CD8-positive, alpha-beta memory T cell (primary cell): ENCODE measurements around the gene ANTKMT. TPM values are rescaled to one million over a fixed set of nuclear protein-coding genes. Genes with fewer than 3 reads are reported as not detected.

Experiments used
- CTCF ChIA-PET: fragments of 350-600 bp; sonication (Branson Sonifier 250); formaldehyde crosslinking; loops from one replicate; lab custom pipeline; 2021; ENCODE audit warnings: antibody characterized with exemption; lab: Charles Lee
- POLR2A ChIA-PET: fragments of 350-600 bp; sonication (Branson Sonifier 250); formaldehyde crosslinking; loops from one replicate; lab custom pipeline; 2021; ENCODE audit warnings: antibody characterized with exemption; lab: Charles Lee
- DNase-seq, 5 donors: peaks; one replicate each; pipeline versions ENCODE4 v3.0.0 to v3.0.0-alpha.2; 2020 to 2022; ENCODE audit warnings: mixed read lengths in 1 of 5
- H3K27ac ChIP-seq: one replicate; pipeline ENCODE4 v1.7.0; 2013; ENCODE audit warnings: low read depth, mild to moderate bottlenecking, low read length, moderate library complexity
- H3K27me3 ChIP-seq: 2 replicates; pipeline ENCODE4 v1.7.0; 2013; ENCODE audit warnings: low read length, mild to moderate bottlenecking; ENCODE audit not compliant: insufficient read depth, poor library complexity, severe bottlenecking
- H3K36me3 ChIP-seq: 2 replicates; pipeline ENCODE4 v1.7.0; 2013; ENCODE audit warnings: mild to moderate bottlenecking, low read length, moderate library complexity; ENCODE audit not compliant: insufficient read depth
- H3K4me1 ChIP-seq: 2 replicates; pipeline ENCODE4 v1.7.0; 2013; ENCODE audit warnings: mild to moderate bottlenecking, low read length, moderate library complexity; ENCODE audit not compliant: insufficient read depth
- H3K4me3 ChIP-seq: 2 replicates; pipeline ENCODE4 v1.7.0; 2013; ENCODE audit warnings: mild to moderate bottlenecking, low read length
- H3K9me3 ChIP-seq: 2 replicates; pipeline ENCODE4 v1.7.0; 2013; ENCODE audit warnings: mild to moderate bottlenecking, low read length
- H3K27ac Mint-ChIP-seq, 8 donors: one replicate each; pipeline ENCODE4 v1.8.0; 2020 to 2021; ENCODE audit warnings: mixed read lengths in 8 of 8, mild to moderate bottlenecking in 6 of 8, inconsistent platforms in 3 of 8, moderate library complexity in 3 of 8
- H3K27me3 Mint-ChIP-seq, 2 donors: one replicate each; pipeline ENCODE4 v1.8.0; 2020 to 2021; ENCODE audit warnings: mixed read lengths in 2 of 2, mild to moderate bottlenecking in 1 of 2, moderate library complexity in 1 of 2
- H3K36me3 Mint-ChIP-seq, 3 donors: one replicate each; pipeline ENCODE4 v1.8.0; 2020 to 2021; ENCODE audit warnings: mixed read lengths in 3 of 3, inconsistent platforms in 1 of 3, mild to moderate bottlenecking in 1 of 3
- H3K4me1 Mint-ChIP-seq, 3 donors: one replicate each; pipeline ENCODE4 v1.8.0; 2020 to 2021; ENCODE audit warnings: mixed read lengths in 3 of 3, inconsistent platforms in 1 of 3, mild to moderate bottlenecking in 1 of 3
- H3K4me3 Mint-ChIP-seq, 7 donors: one replicate each; pipeline ENCODE4 v1.8.0; 2020 to 2021; ENCODE audit warnings: mixed read lengths in 7 of 7, mild to moderate bottlenecking in 6 of 7, moderate library complexity in 4 of 7, inconsistent platforms in 2 of 7
- H3K9me3 Mint-ChIP-seq, 5 donors: one replicate each; pipeline ENCODE4 v1.8.0; 2020 to 2022; ENCODE audit warnings: mixed read lengths in 5 of 5, mild to moderate bottlenecking in 3 of 5, moderate library complexity in 2 of 5, inconsistent platforms in 1 of 5
- polyA plus RNA-seq: library from polyadenylated mRNA; unstranded; fragments of 300-500 nt; fragmentation: Illumina TruSeq; gene quantifications from one replicate; pipeline ENCODE4 v1.2.3, GENCODE V29; 2021
- total RNA-seq, 2 experiments: library from RNA; stranded (reverse); gene quantifications; one replicate each; pipeline ENCODE4 v1.2.3, GENCODE V29; 2021

ANTKMT gene
- total and polyA plus RNA-seq, 3 experiments from 2014 or later: 64.2 to 127 (median 72.0) TPM

DNA sequence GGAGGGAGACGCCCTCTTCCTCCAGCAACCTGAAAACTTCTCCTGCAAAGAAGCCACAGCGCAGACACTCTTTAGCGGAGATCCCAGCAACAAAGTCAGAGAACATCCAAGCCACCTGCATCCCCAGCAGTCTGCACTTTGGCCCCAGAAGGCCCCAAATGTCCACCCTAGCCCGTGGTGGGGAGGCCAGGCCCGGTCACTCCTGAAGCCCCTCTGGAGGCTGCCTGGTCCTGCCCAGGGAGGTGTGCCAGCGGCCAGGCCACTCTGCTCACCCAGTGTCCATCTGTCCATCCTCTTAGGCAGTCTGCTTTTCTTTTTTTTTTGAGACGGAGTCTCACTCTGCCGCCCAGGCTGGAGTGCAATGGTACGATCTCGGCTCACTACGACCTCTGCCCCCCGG, 11.4 kb downstream of the ANTKMT start:
- POLR2A ChIA-PET: interaction anchor here (1.0 kb wide), 1 partner anchor 16 kb away, joined by 4 read pairs; no protein-coding TSS in a partner anchor
- H3K36me3 ChIP-seq: peaks cover 18% of the 10 kb centered on the region
- H3K27ac ChIP-seq: no peak overlapping the region
- DNase-seq: no peak
- H3K4me3 Mint-ChIP-seq: peak overlapping the region in 1 of 7 donors; percentile 27
- peak overlapping the region in 3 of 8 donors; percentile 23 to 90 (median 58) for H3K27ac Mint-ChIP-seq
- H3K4me1 ChIP-seq: no peaks in the 10 kb centered on the region
- H3K4me3 ChIP-seq: no peak overlapping the region
- no peaks in the 10 kb centered on the region for H3K9me3 Mint-ChIP-seq
- H3K27me3 Mint-ChIP-seq: no peaks in the 10 kb centered on the region
- CTCF ChIA-PET: interaction anchor here (1.7 to 18.9 kb wide), 2 partner anchors 8 to 15 kb away, joined by 7 to 332 read pairs; partner anchors contain the start of genes ANTKMT, CCDC78, CIAO3 and HAGHL
- H3K9me3 ChIP-seq: no peaks in the 10 kb centered on the region
- H3K27me3 ChIP-seq: no peaks in the 10 kb centered on the region
- peaks cover 0 to 35% (median 2%) of the 10 kb centered on the region in 3 donors for H3K36me3 Mint-ChIP-seq
- H3K4me1 Mint-ChIP-seq: no peaks in the 10 kb centered on the region

DNA sequence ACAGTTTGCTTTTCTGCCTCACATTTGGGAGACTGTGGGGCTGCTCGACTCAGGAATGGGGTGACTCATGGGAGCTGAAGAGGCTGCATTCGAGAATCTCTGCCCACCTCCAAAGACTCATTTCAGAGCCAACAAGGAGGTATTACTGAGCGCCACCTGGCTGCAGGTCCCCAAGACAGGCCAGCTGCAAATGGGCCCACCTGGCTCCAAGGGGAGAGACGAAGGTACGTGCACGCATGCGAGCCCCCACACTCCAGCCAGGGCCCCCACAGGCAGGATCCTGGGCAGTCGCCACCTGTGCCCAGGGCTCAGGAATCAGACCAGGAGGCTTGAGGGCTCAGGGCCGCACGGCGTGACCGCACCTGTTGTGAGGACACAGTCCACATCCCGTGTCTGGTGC, 12.0 kb downstream of the ANTKMT start:
- CTCF ChIA-PET: interaction anchor here (1.7 to 18.9 kb wide), 2 partner anchors 8 to 16 kb away, joined by 7 to 332 read pairs; partner anchors contain the start of genes ANTKMT, CCDC78, CIAO3 and HAGHL
- H3K4me1 Mint-ChIP-seq: no peaks in the 10 kb centered on the region
- Histone ChIP-seq H3K36me3 (peaks cover 19% of the 10 kb centered on the region), H3K27ac (no peak overlapping the region), H3K4me3 (no peak overlapping the region), H3K4me1 (no peaks in the 10 kb centered on the region), H3K27me3 (no peaks in the 10 kb centered on the region), H3K9me3 (no peaks in the 10 kb centered on the region)
- no peaks in the 10 kb centered on the region for H3K27me3 Mint-ChIP-seq
- DNase-seq: no peak
- H3K36me3 Mint-ChIP-seq: peaks cover 0 to 39% (median 2%) of the 10 kb centered on the region in 3 donors
- H3K27ac Mint-ChIP-seq: peak overlapping the region in 3 of 8 donors; percentile 41 to 90 (median 58)
- POLR2A ChIA-PET: interaction anchor here (1.0 kb wide), 1 partner anchor 17 kb away, joined by 4 read pairs; no protein-coding TSS in a partner anchor
- no peaks in the 10 kb centered on the region for H3K9me3 Mint-ChIP-seq
- H3K4me3 Mint-ChIP-seq: no peak overlapping the region

DNA sequence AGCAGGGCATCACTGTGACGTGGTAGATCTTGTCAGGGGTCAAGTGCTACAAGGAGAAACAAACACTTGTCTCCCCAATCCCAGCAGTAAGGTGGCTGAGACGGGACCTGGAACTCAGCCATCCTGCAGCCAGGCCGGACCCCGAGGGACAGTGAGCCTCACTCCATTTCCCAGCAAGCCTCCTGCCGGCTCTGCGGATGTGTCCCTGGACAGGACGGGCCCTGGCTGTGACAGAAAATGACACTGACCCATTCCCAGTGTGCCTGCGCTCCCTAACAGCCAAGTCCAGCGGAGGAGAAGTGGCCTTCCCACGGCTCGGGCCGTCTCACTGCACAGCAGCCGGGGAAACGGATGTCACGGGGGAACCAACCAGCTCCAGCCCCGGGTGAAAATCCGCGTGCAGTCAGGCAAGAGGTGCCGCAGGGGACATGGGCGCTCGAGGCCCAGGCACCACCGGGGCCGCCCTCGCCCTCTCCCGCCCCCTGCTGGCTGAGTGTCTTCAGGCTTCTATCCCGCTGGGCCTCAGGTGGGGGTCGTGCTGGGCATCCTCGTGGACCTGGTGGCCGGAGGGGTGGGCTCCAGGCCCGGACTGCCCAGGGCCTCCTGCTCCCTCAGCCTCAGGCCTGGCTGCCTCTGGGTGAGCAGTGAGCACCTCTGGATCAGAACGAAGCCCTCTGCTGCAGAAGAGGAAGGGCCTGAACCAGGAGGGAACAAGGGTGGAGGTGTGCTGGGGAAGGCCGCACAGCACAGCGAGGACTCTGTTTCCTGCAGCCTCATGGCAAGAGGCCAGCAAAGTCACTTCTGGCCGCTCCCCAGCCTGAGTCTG, 12.6 kb downstream of the ANTKMT start:
- ChIA-PET CTCF (interaction anchor here (18.9 kb wide), 1 partner anchor 16 kb away, joined by 332 read pairs; the partner anchor contains the start of genes ANTKMT, CCDC78, HAGHL and METRN), POLR2A (interaction anchor here (1.0 kb wide), 1 partner anchor 18 kb away, joined by 4 read pairs; no protein-coding TSS in a partner anchor)
- Mint-ChIP-seq H3K27me3 (no peaks in the 10 kb centered on the region), H3K27ac (peak overlapping the region in 2 of 8 donors; percentile 41 to 58), H3K36me3 (peaks cover 0 to 41% (median 2%) of the 10 kb centered on the region in 3 donors), H3K9me3 (no peaks in the 10 kb centered on the region), H3K4me3 (peak overlapping the region in 1 of 7 donors; percentile 27), H3K4me1 (no peaks in the 10 kb centered on the region)
- Histone ChIP-seq H3K27ac (no peak overlapping the region), H3K27me3 (no peaks in the 10 kb centered on the region), H3K36me3 (peaks cover 19% of the 10 kb centered on the region), H3K4me1 (no peaks in the 10 kb centered on the region), H3K9me3 (no peaks in the 10 kb centered on the region), H3K4me3 (no peak overlapping the region)
- peak in 2 of 5 donors; percentile 48 to 56 for DNase-seq

DNA sequence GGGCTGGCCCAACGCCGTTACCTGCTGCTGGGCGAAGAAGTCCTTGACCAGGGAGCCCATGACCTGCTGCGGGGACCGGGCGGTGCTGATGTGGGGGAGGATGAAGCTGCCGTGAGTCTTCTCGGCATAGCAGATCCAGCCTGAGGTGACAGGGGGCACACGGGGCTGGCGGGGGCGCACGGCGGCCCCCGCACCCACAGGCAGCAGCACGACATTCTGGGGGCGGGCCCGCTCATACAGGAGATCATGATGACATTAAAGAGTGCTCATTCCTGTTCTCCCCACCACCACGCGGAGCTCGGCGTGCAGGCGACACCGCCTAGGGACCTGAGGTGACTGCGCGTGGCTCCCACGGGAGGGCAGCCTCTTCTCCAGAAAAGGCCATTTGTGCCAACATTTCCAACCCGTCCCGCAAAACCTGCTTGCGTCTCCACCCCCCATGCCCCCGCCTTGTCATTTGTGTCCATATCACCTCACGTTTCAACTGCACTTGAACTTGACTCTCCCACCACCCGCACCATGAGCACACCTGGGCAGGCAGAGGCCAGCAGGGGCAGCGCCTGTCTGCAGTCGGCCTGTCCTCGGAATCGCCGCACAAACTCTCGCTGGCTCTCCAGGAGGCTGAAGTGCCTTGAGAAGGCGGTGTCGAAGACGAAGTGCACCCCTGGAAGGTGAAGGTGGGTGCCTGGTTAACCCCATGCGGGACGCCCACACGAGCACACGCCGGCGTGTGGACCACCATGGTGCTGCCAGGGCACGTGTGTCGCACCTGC, 13.4 kb downstream of the ANTKMT start:
- Histone ChIP-seq H3K4me1 (no peaks in the 10 kb centered on the region), H3K9me3 (no peaks in the 10 kb centered on the region), H3K36me3 (peaks cover 19% of the 10 kb centered on the region), H3K27ac (no peak overlapping the region), H3K27me3 (no peaks in the 10 kb centered on the region), H3K4me3 (no peak overlapping the region)
- POLR2A ChIA-PET: no interaction called here
- no peak overlapping the region for H3K4me3 Mint-ChIP-seq
- peaks cover 0 to 4% (median 1%) of the 10 kb centered on the region in 3 donors for H3K4me1 Mint-ChIP-seq
- CTCF ChIA-PET: interaction anchor here (18.9 kb wide), 1 partner anchor 17 kb away, joined by 332 read pairs; the partner anchor contains the start of genes ANTKMT, CCDC78, HAGHL and METRN
- DNase-seq: no peak
- no peaks in the 10 kb centered on the region for H3K27me3 Mint-ChIP-seq
- H3K9me3 Mint-ChIP-seq: no peaks in the 10 kb centered on the region
- no peak overlapping the region for H3K27ac Mint-ChIP-seq
- H3K36me3 Mint-ChIP-seq: peaks cover 0 to 44% (median 2%) of the 10 kb centered on the region in 3 donors

GRCh38 chr16:734981-735881, 14.3 kb downstream of the ANTKMT start:
- Mint-ChIP-seq H3K27ac (no peak overlapping the region), H3K4me1 (peaks cover 0 to 12% (median 1%) of the 10 kb centered on the region in 3 donors), H3K27me3 (no peaks in the 10 kb centered on the region), H3K4me3 (peak overlapping the region in 1 of 7 donors; percentile 76), H3K36me3 (peaks cover 0 to 47% (median 2%) of the 10 kb centered on the region in 3 donors), H3K9me3 (no peaks in the 10 kb centered on the region)
- no peaks in the 10 kb centered on the region for H3K9me3 ChIP-seq
- H3K4me3 ChIP-seq: no peak overlapping the region
- POLR2A ChIA-PET: interaction anchor here (2.3 kb wide), 1 partner anchor 14 kb away, joined by 8 read pairs; the partner anchor contains the start of gene ANTKMT
- no peaks in the 10 kb centered on the region for H3K27me3 ChIP-seq
- CTCF ChIA-PET: interaction anchor here (1.1 to 18.9 kb wide), 2 partner anchors 18 to 50 kb away, joined by 3 to 332 read pairs; partner anchors contain the start of genes ANTKMT, CCDC78, HAGHL and METRN
- peaks cover 7% of the 10 kb centered on the region for H3K4me1 ChIP-seq
- no peak for DNase-seq
- H3K27ac ChIP-seq: peak overlapping the region; percentile 75
- peaks cover 19% of the 10 kb centered on the region for H3K36me3 ChIP-seq

DNA sequence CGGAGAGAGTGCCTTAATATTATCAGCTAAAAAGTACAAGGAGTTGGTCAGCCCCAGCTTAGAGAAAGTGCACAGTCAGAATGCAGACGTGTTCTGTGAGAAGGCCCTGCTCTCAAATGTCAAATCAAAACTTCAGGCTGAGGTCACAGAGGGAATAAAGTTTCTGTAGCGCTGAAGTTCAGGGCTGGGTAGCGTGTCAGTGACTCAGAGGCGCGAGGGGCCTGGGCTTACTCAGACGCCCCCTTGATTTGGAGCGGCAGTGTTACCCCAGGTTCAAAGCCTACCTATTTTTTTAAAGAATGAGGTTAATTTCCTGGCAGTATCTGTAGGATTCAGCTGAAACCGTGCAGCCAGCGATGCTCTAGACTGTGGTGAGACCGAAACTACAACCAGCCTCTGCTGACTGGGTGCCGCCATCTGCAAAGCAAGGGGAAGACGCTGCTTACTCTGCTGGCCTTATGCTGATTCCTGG, 15.1 kb downstream of the ANTKMT start:
- POLR2A ChIA-PET: interaction anchor here (0.6 to 2.3 kb wide), 2 partner anchors 15 to 24 kb away, joined by 3 to 8 read pairs; partner anchors contain the start of genes ANTKMT and MSLN
- CTCF ChIA-PET: interaction anchor here (1.1 to 18.9 kb wide), 2 partner anchors 19 to 49 kb away, joined by 3 to 332 read pairs; partner anchors contain the start of genes ANTKMT, CCDC78, HAGHL and METRN
- H3K36me3 ChIP-seq: peaks cover 19% of the 10 kb centered on the region
- H3K27ac ChIP-seq: peak overlapping the region; percentile 75
- no peak overlapping the region for H3K4me3 ChIP-seq
- peaks cover 10% of the 10 kb centered on the region for H3K4me1 ChIP-seq
- no peaks in the 10 kb centered on the region for H3K27me3 Mint-ChIP-seq
- H3K36me3 Mint-ChIP-seq: peaks cover 0 to 47% (median 2%) of the 10 kb centered on the region in 3 donors
- no peaks in the 10 kb centered on the region for H3K27me3 ChIP-seq
- H3K9me3 Mint-ChIP-seq: no peaks in the 10 kb centered on the region
- no peaks in the 10 kb centered on the region for H3K9me3 ChIP-seq
- H3K27ac Mint-ChIP-seq: peak overlapping the region in 2 of 8 donors; percentile 38 to 76
- DNase-seq: no peak
- H3K4me3 Mint-ChIP-seq: peak overlapping the region in 1 of 7 donors; percentile 34
- peaks cover 0 to 12% (median 1%) of the 10 kb centered on the region in 3 donors for H3K4me1 Mint-ChIP-seq
